ENCODE results near the gene SBK2. TPM values are rescaled to one million over a fixed set of nuclear protein-coding genes. Genes with fewer than 3 reads are reported as not detected.

Gene SBK2, protein sequence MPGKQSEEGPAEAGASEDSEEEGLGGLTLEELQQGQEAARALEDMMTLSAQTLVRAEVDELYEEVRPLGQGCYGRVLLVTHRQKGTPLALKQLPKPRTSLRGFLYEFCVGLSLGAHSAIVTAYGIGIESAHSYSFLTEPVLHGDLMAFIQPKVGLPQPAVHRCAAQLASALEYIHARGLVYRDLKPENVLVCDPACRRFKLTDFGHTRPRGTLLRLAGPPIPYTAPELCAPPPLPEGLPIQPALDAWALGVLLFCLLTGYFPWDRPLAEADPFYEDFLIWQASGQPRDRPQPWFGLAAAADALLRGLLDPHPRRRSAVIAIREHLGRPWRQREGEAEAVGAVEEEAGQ
- polyA plus RNA-seq: not detected in 2 replicates

DNA sequence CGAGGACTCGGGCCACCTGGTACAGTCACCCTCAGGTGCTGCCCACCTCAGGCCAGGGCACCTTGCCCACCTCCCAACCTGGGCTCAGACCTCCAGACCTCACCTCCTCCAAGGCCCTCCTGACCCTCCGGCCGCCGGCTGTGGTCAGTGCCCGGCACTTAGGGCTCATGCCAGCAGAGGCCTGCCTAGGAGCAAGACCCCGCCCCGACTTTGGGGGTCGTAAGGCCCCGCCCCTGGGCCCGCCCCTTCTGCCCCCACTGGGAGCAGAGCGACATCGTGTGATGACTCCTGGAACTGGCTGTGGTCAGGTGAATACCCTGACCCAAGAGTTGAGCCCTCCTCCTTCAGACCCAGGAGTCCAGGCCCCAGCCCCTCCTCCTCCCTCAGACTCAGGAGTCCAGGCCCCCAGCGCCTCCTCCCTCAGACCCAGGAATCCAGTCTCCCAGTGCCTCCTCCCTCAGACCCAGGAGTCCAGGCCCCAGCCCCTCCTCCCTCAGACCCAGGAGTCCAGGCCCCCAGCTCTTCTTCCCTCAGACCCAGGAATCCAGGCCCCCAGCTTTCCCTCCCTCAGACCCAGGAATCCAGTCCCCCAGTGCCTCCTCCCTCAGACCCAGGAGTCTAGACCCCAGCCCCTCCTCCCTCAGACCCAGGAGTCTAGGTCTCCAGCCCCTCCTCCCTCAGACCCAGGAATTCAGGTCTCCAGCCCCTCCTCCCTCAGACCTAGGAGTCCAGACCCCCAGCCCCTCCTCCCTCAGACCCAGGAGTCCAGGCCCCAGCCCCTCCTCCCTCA lies at the start of gene SBK2:
Gene SBK2, minus strand, starts transcription at position 183 of the 790 bp plus-strand sequence. CDS start 839 bp downstream, outside the sequence.

DNA sequence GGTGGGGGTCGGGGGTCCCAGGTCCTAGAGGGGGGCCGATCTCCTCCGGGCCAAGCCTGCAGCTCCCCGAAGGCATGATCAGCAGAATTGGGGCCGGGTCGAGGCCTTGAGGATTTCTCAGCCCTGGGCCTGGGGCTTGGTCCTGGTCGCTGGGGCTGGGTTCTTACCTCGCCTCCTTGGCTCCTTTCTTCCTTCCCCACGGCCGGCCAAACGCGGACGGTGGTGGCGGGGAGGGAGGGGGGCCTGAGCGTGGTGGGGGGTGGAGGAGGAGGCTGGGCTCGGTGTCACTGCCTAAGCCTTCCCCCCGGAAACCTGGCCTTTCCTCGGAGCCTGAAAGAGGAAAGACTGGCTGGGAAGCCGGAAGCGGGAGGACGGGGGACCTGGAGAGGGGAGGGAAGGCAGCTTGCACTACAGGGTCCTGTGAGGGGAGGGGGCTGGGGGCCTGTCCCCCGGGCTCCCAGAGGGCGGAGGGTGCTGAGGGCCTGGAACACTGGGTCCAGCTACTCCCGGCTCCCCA lies 43.8 kb upstream of the SBK2 start, which contains the start of gene ZNF579:
Gene ZNF579, minus strand, starts transcription at position 221 of the 517 bp plus-strand sequence. CDS start 1,209 bp downstream, outside the sequence.

DNA sequence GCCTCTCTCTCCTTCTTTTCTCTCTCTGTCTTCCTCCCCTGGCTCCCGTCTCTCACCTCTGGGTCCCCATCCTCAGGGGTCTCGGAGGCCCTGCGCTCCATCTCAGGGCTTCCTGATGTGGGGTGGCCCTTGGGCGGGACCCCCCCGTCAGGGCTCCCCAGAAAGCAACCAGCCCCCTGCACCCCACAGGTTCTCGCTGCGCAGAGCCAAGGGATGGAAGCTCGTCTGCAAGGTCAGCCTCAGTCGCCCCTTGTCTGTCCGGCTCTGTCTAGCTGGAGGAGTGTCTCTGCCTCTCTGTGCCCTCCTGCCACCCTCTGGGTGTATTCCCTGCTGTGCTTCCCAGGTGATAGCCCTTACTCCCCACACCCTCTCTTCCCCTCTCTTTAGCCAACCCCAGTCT lies 8.5 kb upstream of the SBK2 start, which contains the start of gene SBK3:
Gene SBK3, minus strand, starts transcription at position 101 of the 400 bp plus-strand sequence. Its CDS starts 0 bp downstream, at position 101.

DNA sequence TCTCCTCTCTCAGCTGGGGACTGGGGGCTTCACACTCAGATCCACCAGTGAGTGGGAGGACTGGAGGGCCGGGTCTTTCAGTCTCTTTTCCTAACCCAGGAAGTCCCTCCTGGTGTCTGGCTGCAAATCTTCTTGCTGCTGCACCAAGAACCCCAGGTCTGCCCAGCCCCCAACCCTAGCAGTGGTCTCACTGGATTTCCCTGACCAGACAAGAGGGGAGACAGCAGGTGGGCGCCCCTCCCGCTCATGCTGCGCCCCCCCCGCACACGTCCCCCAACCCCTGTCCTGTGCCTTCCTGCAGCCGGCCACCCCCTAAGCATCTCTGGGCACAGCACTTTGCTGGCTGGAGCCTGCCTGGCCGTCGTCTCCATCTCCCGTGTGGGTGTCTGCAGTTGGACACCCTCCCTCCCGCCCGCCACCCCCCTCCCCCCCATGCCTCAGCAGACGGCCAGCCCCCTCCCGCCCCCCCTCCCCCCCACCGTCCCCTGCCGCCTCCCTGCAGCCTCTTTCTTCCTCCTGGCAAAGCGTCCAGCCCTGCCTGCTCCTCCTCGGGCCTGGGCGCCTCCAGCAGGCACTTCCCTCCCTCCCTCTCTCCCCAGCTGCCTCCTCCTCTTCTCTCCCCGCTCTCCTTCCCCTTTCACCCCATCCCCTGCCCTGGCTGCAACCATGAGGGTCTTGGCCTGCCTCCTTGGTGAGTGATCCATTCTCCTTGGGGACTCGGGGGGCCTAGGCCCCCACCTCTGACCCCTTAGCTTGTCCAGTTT lies 48.8 kb downstream of the SBK2 start, which contains the start of gene SSC5D:
Gene SSC5D, plus strand, starts transcription at position 513 of the 764 bp plus-strand sequence. Its CDS starts 154 bp downstream, at position 667.

DNA sequence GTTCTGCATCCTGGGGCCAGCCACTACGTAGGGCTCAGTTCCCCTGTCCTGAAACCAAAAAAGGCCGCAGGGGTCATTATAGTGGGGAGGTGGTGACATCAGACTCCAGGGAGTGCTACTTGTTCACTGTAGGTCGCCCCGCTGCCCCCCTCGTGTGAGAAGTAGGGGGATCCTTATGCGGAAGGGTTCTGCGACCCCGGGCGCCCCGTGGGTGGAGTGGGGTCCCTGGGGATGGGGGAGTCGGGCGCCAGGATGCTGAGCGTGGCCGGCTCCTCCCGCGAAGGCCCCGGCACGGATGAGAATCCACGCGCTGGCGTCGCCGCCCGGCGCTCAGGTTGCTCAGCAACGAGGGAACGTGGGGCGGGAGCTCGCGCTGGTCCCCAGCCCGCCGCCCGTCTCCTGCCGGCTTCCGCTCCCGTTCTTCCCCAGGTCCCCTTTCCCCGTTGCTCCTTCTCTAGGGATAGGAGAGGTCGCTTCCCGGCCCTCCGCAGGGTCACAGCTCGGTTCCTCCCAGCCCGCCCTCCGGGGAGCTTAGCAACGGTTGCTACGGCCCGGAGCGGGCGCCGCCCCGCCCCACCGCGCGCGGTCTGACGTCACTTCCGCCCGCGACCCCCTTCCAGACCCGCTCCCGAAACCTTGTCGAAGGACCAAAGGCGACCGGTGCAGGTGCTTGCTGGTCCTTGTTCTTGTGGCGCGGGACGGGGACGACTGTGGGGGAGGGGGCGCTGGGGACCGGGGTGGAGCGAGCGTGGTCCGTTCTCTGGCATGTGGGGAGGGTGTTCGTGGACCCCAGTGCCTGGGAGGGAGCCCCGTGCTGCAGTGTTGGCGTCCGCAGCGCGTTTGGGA lies 52.1 kb downstream of the SBK2 start, which contains the start of gene NAT14:
Gene NAT14, plus strand, starts transcription at position 596 of the 846 bp plus-strand sequence. CDS start 521 bp downstream, outside the sequence.

Other genes starting within 250 kb of the SBK2 start
- gene TMEM150B, start 211.8 kb downstream of the SBK2 start, polyA plus RNA-seq: not detected in 2 replicates
- 0.77 TPM in 1 of 2 replicates, not detected in the other for gene KMT5C, start 197.3 kb downstream of the SBK2 start, polyA plus RNA-seq
- not detected in 2 replicates for gene COX6B2, start 182.4 kb downstream of the SBK2 start, polyA plus RNA-seq
- not detected in 2 replicates for gene GARIN5B, start 173.9 kb downstream of the SBK2 start, polyA plus RNA-seq
- not detected in 2 replicates for gene IL11, start 166.7 kb downstream of the SBK2 start, polyA plus RNA-seq
- gene TMEM190, start 160.3 kb downstream of the SBK2 start, polyA plus RNA-seq: not detected in 2 replicates
- gene TMEM238, start 152.8 kb downstream of the SBK2 start, polyA plus RNA-seq: not detected in 2 replicates
- gene RPL28, start 151.2 kb downstream of the SBK2 start, polyA plus RNA-seq: 339 and 376 TPM in 2 replicates
- gene UBE2S, start 129.3 kb downstream of the SBK2 start, polyA plus RNA-seq: 1.3 and 1.6 TPM in 2 replicates
- 0.62 TPM in 1 of 2 replicates, not detected in the other for gene SHISA7, start 93.8 kb downstream of the SBK2 start, polyA plus RNA-seq
- 0.93 and 1.2 TPM in 2 replicates for gene ISOC2, start 75.5 kb downstream of the SBK2 start, polyA plus RNA-seq
- not detected in 2 replicates for gene C19orf85, start 72.4 kb downstream of the SBK2 start, polyA plus RNA-seq
- gene ZNF628, start 60.5 kb downstream of the SBK2 start, polyA plus RNA-seq: not detected in 2 replicates
- gene NAT14, start 51.9 kb downstream of the SBK2 start, polyA plus RNA-seq: 26.9 and 43.3 TPM in 2 replicates
- gene SSC5D, start 48.7 kb downstream of the SBK2 start, polyA plus RNA-seq: 0.05 TPM in 1 of 2 replicates, not detected in the other
- gene SBK3, start 8.4 kb upstream of the SBK2 start, polyA plus RNA-seq: not detected in 2 replicates
- gene ZNF579, start 43.7 kb upstream of the SBK2 start, polyA plus RNA-seq: 0.36 and 0.48 TPM in 2 replicates
- gene FIZ1, start 62.4 kb upstream of the SBK2 start, polyA plus RNA-seq: 1.7 and 4.2 TPM in 2 replicates
- 0.36 TPM in 1 of 2 replicates, not detected in the other for gene ZNF524, start 63.2 kb upstream of the SBK2 start, polyA plus RNA-seq
- 0.22 TPM in 1 of 2 replicates, not detected in the other for gene ZNF865, start 68.5 kb upstream of the SBK2 start, polyA plus RNA-seq
- 0.16 and 0.27 TPM in 2 replicates for gene ZNF784, start 87.4 kb upstream of the SBK2 start, polyA plus RNA-seq
- gene ZNF580, start 103.9 kb upstream of the SBK2 start, polyA plus RNA-seq: 8.2 and 11.4 TPM in 2 replicates
- 0.74 and 4.1 TPM in 2 replicates for gene ZNF581, start 106.5 kb upstream of the SBK2 start, polyA plus RNA-seq
- gene CCDC106, start 111.1 kb upstream of the SBK2 start, polyA plus RNA-seq: 0.35 and 0.67 TPM in 2 replicates
- gene U2AF2, start 117.9 kb upstream of the SBK2 start, polyA plus RNA-seq: 2.8 and 3.7 TPM in 2 replicates
- gene EPN1, start 138.1 kb upstream of the SBK2 start, polyA plus RNA-seq: 1.3 and 1.4 TPM in 2 replicates
- not detected in 2 replicates for gene NLRP9, start 201.3 kb upstream of the SBK2 start, polyA plus RNA-seq
- not detected in 2 replicates for gene RFPL4A, start 222.0 kb upstream of the SBK2 start, polyA plus RNA-seq
- gene RFPL4AL1, start 232.0 kb upstream of the SBK2 start, polyA plus RNA-seq: not detected in 2 replicates

All from Purkinje cell (primary cell).